HepG2 (cell line): ENCODE data around the gene MMP28. TPM values are rescaled to one million over a fixed set of nuclear protein-coding genes. Genes with fewer than 3 reads are reported as not detected.
A peak's percentile ranks its signal among the peaks of the same experiment; 100 is the strongest.

Experiments
- AHDC1 ChIP-seq: sonication (generic); formaldehyde crosslinking; IDR thresholded peaks from 2 replicates; pipeline ENCODE4 v1.5.1; 2020; ENCODE audit warnings: mild to moderate bottlenecking, missing genetic modification reagents, borderline replicate concordance
- DBP ChIP-seq: sonication (generic); formaldehyde crosslinking; IDR thresholded peaks from 2 replicates; pipeline ENCODE4 v1.4.0; 2020; ENCODE audit warnings: missing genetic modification reagents; ENCODE audit errors: not compliant biosample characterization
- FOXA3 ChIP-seq: IDR thresholded peaks from 2 replicates; pipeline ENCODE4 v1.6.1; 2016; ENCODE audit warnings: missing genetic modification reagents, missing compliant biosample characterization
- LBX2 ChIP-seq: sonication (generic); formaldehyde crosslinking; IDR thresholded peaks from 2 replicates; pipeline ENCODE4 v1.5.0; 2020; ENCODE audit warnings: missing genetic modification reagents, mild to moderate bottlenecking, borderline replicate concordance
- PATZ1 ChIP-seq: sonication (generic); formaldehyde crosslinking; IDR thresholded peaks from 2 replicates; pipeline ENCODE4 v1.4.0; 2020; ENCODE audit warnings: missing genetic modification reagents
- PHF5A ChIP-seq: IDR thresholded peaks from one replicate; pipeline ENCODE4 v1.6.1; 2018; ENCODE audit warnings: low read depth, missing genetic modification reagents; ENCODE audit not compliant: unreplicated experiment
- UBTF ChIP-seq: sonication (generic); formaldehyde crosslinking; IDR thresholded peaks from 2 replicates; pipeline ENCODE4 v1.4.0; 2020; ENCODE audit warnings: mild to moderate bottlenecking, missing genetic modification reagents
- ZNF564 ChIP-seq: sonication (generic); formaldehyde crosslinking; IDR thresholded peaks from 2 replicates; pipeline ENCODE4 v1.8.1; 2023; ENCODE audit warnings: mild to moderate bottlenecking, missing genetic modification reagents
- ZNF589 ChIP-seq: sonication (generic); formaldehyde crosslinking; conservative IDR thresholded peaks from 2 replicates; pipeline ENCODE4 v1.8.0; 2022; ENCODE audit warnings: mild to moderate bottlenecking, moderate library complexity, missing genetic modification reagents
- ZNF615 ChIP-seq: sonication (generic); formaldehyde crosslinking; IDR thresholded peaks from 2 replicates; pipeline ENCODE4 v1.5.0; 2020; ENCODE audit warnings: mild to moderate bottlenecking, missing genetic modification reagents, borderline replicate concordance
- ZNF800 ChIP-seq: sonication (generic); formaldehyde crosslinking; IDR thresholded peaks from 2 replicates; pipeline ENCODE4 v1.4.0; 2020; ENCODE audit warnings: missing genetic modification reagents
- polyA plus RNA-seq, 8 experiments: library from polyadenylated mRNA; depleted of rRNA in 3 of 8; stranded (reverse) in 7 of 8; unstranded in 1 of 8; fragments of >200 nt; fragmentation: Illumina TruSeq in 4 of 8; extraction: Trizol in 4 of 8; gene quantifications; 2 replicates each; pipeline versions ENCODE4 v1.2.1 to v1.2.3, GENCODE V29; 2011 to 2016; ENCODE audit warnings: low read depth in 4 of 8, missing spikeins in 1 of 8, mixed read lengths in 1 of 8; ENCODE audit not compliant: insufficient read depth in 1 of 8
- total RNA-seq, 5 experiments: library from RNA; depleted of rRNA; stranded (reverse); fragments of >200 nt; fragmentation: Illumina TruSeq; extraction: Trizol; gene quantifications; 2 replicates each; pipeline ENCODE4 v1.2.3, GENCODE V29; 2016; ENCODE audit warnings: low read depth in 1 of 5

The MMP28 gene
- total and polyA plus RNA-seq, 2 of the 13 experiments (the other 11 are each of a cell fraction or from before 2014, with no cell fraction given), result not detected

- peak; percentile 31; the same call in 1 of the 2 replicates for TF ChIP-seq PATZ1
- TF ChIP-seq AHDC1, result 0 out of 2 replicates have a peak, but pooled peaks have one; percentile 28
- peak; percentile 78; the same call in 1 of the 2 replicates for TF ChIP-seq ZNF589 (CRISPR knock-in tag)
- 0 out of 2 replicates have a peak, but pooled peaks have one; percentile 39 for TF ChIP-seq ZNF615 (CRISPR knock-in tag)
- TF ChIP-seq ZNF564 (CRISPR knock-in tag), result peak; percentile 86
- peak; percentile 68 for TF ChIP-seq UBTF (CRISPR knock-in tag)
- no peak; the same call in 1 of the 2 replicates for TF ChIP-seq LBX2 (CRISPR knock-in tag)
- no peak for TF ChIP-seq DBP (CRISPR knock-in tag)
- TF ChIP-seq PHF5A (CRISPR knock-in tag), result no peak
- peak; percentile 45 for TF ChIP-seq FOXA3 (CRISPR knock-in tag)
- TF ChIP-seq ZNF800 (CRISPR knock-in tag), result no peak
Observed at GRCh38 chr17:35808962-35809854, 13.8 kb upstream of the MMP28 start, which contains the start of gene TAF15 (continued).
